OCI-LY1 (cell line): ENCODE data around the gene TNPO2.
"Not testable (repeated sequence)": the region's sequence is repeated elsewhere in the genome, so short reads cannot be mapped to it uniquely, and the experiment has no call there.

Experiments used
- H2AFZ ChIP-seq: fragments of 200-600 bp; sonication (generic), shearing (Covaris generic); 2 replicates; pipeline ENCODE4 v1.6.0; 2014; ENCODE audit warnings: antibody characterized with exemption, mild to moderate bottlenecking, low read length
- H3F3A ChIP-seq: fragments of 200-600 bp; sonication (generic), shearing (Covaris generic); 2 replicates; pipeline ENCODE4 v1.6.0; 2014; ENCODE audit warnings: mild to moderate bottlenecking, antibody characterized with exemption, low read length, moderate library complexity; ENCODE audit not compliant: insufficient read depth
- H3K27ac ChIP-seq: fragments of 200-600 bp; sonication (generic); 2 replicates; pipeline ENCODE4 v1.5.1; 2014; ENCODE audit warnings: low read length, mixed run types, mild to moderate bottlenecking, low read depth; ENCODE audit not compliant: poor library complexity, severe bottlenecking
- H3K27me3 ChIP-seq: fragments of 200-600 bp; sonication (generic); 2 replicates; pipeline ENCODE4 v1.6.0; 2014; ENCODE audit warnings: antibody characterized with exemption, mild to moderate bottlenecking, low read length, moderate library complexity; ENCODE audit not compliant: insufficient read depth
- H3K36me3 ChIP-seq: fragments of 200-600 bp; sonication (generic); 2 replicates; pipeline ENCODE4 v1.6.1; 2014; ENCODE audit warnings: mild to moderate bottlenecking, antibody characterized with exemption, low read length, moderate library complexity, mixed read lengths; ENCODE audit not compliant: insufficient read depth
- H3K4me1 ChIP-seq: fragments of 200-600 bp; sonication (generic); 2 replicates; pipeline ENCODE4 v1.5.1; 2014; ENCODE audit warnings: mild to moderate bottlenecking, low read length, moderate library complexity; ENCODE audit not compliant: insufficient read depth, severe bottlenecking
- H3K4me2 ChIP-seq: fragments of 200-600 bp; sonication (generic), shearing (Covaris generic); 2 replicates; pipeline ENCODE4 v1.6.1; 2014; ENCODE audit warnings: low read length
- H3K4me3 ChIP-seq: fragments of 200-600 bp; sonication (generic); 2 replicates; pipeline ENCODE4 v1.5.1; 2014; ENCODE audit warnings: low read length, low read depth, mild to moderate bottlenecking, mixed read lengths; ENCODE audit not compliant: poor library complexity, severe bottlenecking
- H3K79me2 ChIP-seq: fragments of 200-600 bp; shearing (Covaris generic); 2 replicates; pipeline ENCODE4 v1.6.1; 2016; ENCODE audit warnings: mixed run types, low read length, mixed read lengths; ENCODE audit not compliant: insufficient read depth
- H3K9ac ChIP-seq: fragments of 200-600 bp; sonication (generic), shearing (Covaris generic); 2 replicates; pipeline ENCODE4 v1.6.1; 2014; ENCODE audit warnings: mild to moderate bottlenecking, low read length, mixed read lengths
- H3K9me2 ChIP-seq: fragments of 200-600 bp; sonication (generic), shearing (Covaris generic); 2 replicates; pipeline ENCODE4 v1.6.1; 2014; ENCODE audit warnings: low read depth, mild to moderate bottlenecking, low read length, mixed read lengths
- H3K9me3 ChIP-seq: fragments of 200-600 bp; shearing (Covaris generic); 2 replicates; pipeline ENCODE4 v1.6.1; 2014; ENCODE audit warnings: low read length, mixed read lengths
- H4K20me1 ChIP-seq: fragments of 200-600 bp; sonication (generic), shearing (Covaris generic); 2 replicates; pipeline ENCODE4 v1.6.0; 2016; ENCODE audit warnings: mild to moderate bottlenecking, low read length; ENCODE audit not compliant: insufficient read depth
- CTCF ChIP-seq: fragments of 200-600 bp; sonication (generic), shearing (Covaris generic); IDR thresholded peaks from 2 replicates; pipeline ENCODE4 v1.5.1; 2017; ENCODE audit warnings: mild to moderate bottlenecking, antibody characterized with exemption, low read length, moderate library complexity, mixed read lengths
- EZH2 ChIP-seq: fragments of 200-600 bp; sonication (generic), shearing (Covaris generic); IDR thresholded peaks from 2 replicates; pipeline ENCODE4 v1.8.0; 2017; ENCODE audit warnings: borderline replicate concordance, mixed run types, mild to moderate bottlenecking, antibody characterized with exemption, low read length, moderate library complexity, mixed read lengths

TNPO2 gene

GRCh38 chr19:12685831-12686230 is 37.9 kb downstream of the TNPO2 start:
- Histone ChIP-seq H2AFZ (no peak overlapping the region), H3K27ac (no peak overlapping the region), H3K4me3 (no peak overlapping the region), H3K79me2 (no peaks in the 10 kb centered on the region), H3K9me3 (no peaks in the 10 kb centered on the region), H3K9ac (no peak overlapping the region), H3K36me3 (no peaks in the 10 kb centered on the region), H4K20me1 (no peaks in the 10 kb centered on the region), H3K9me2 (no peaks in the 10 kb centered on the region), H3K27me3 (no peaks in the 10 kb centered on the region), H3F3A (no peaks in the 10 kb centered on the region), H3K4me1 (no peaks in the 10 kb centered on the region), H3K4me2 (no peak overlapping the region)
- TF ChIP-seq CTCF (no peak), EZH2 (no peak)

DNA sequence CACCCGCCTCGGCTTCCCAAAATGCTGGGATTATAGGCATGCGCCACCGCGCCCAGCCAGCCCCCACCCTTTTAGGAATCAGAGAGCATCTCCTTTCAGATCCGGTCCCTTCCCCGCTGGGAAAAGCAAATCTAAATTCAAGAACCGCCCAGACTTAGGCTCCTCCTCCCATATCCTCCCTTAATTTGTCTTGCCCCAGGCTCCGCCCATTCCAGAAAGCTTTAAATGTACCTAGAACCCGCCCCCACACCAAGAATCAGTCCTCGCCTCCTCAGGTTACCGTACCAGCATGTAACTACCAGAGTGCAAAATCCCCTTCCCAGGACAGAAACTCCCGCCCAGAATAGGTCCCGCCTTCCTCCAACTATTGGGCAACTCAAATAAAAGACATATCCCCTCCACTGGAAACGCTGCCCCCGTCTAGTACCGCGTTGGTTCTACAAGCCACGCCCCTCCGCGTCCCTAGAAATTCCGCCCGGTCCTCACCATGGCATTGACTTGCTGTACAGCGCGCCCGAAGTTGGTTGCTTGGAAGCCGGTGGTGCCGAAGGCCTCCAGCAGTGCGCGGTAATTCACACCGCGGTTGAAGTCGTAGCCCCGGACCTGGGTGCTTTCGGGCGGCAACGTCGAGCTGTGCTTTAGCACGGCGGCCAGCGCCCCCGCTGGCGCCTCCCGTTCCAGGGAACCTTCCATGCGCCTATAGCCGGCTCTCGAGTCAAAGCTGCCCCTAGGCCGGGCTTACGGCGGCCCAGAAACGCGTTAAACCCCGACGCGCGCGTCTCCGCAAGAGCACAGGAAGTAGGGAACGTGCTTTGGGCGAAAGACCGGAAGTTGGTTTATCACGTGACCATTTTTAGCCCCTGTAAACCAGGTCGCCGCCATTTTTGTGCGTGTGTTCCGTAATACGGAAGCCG is 42.4 kb downstream of the TNPO2 start, which contains the start of gene DHPS:
Gene DHPS (minus strand): TSS at position 807 of the 914 bp plus-strand sequence. CDS start 114 bp downstream, at position 693.
- Histone ChIP-seq H3K9ac (peak within 1 kb of the TSS; percentile 96), H3K36me3 (peaks cover 34% of the 10 kb centered on the region), H3K9me2 (no peaks in the 10 kb centered on the region), H3K4me2 (peak within 1 kb of the TSS; percentile 74), H3F3A (no peaks in the 10 kb centered on the region), H3K27me3 (no peaks in the 10 kb centered on the region), H3K4me3 (peak within 1 kb of the TSS; percentile 79), H3K4me1 (no peaks in the 10 kb centered on the region), H3K79me2 (0 out of 2 replicates have a peak, but pooled peaks cover 4% of the 10 kb centered on the region), H2AFZ (no peak within 1 kb of the TSS; the same call in 1 of the 2 replicates), H3K27ac (peak within 1 kb of the TSS; percentile 95), H4K20me1 (no peaks in the 10 kb centered on the region), H3K9me3 (no peaks in the 10 kb centered on the region)
- TF ChIP-seq CTCF, result no peak

GRCh38 chr19:12680034-12680433 is 43.7 kb downstream of the TNPO2 start:
- Histone ChIP-seq H3K4me1 (no peaks in the 10 kb centered on the region), H3K4me2 (peak overlapping the region; percentile 28; the same call in 1 of the 2 replicates), H3K27me3 (no peaks in the 10 kb centered on the region), H4K20me1 (no peaks in the 10 kb centered on the region), H3F3A (no peaks in the 10 kb centered on the region), H3K4me3 (no peak overlapping the region), H3K9ac (no peak overlapping the region), H3K79me2 (0 out of 2 replicates have a peak, but pooled peaks cover 4% of the 10 kb centered on the region), H3K9me3 (no peaks in the 10 kb centered on the region), H3K36me3 (peaks cover 46% of the 10 kb centered on the region), H3K9me2 (no peaks in the 10 kb centered on the region), H3K27ac (no peak overlapping the region), H2AFZ (no peak overlapping the region)
- no peak for TF ChIP-seq CTCF
- no peak for TF ChIP-seq EZH2

DNA sequence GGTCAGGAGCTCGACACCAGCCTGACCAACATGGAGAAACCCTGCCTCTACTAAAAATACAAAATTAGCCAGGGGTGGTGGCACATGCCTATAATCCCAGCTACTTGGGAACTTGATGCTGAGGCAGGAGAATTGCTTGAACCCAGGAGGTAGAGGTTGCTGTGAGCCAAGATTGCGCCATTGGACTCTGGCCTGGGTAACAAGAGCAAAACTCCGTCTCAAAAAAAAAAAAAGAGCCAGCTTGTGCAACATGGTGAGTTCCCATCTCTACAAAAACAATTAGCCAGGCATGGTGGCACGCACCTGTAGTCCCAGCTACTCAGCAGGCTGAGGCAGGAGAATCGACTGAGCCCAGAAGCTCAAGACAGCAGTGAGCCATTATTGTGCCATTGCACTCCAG is 45.7 kb downstream of the TNPO2 start:
- not testable (repeated sequence) for H3K9ac ChIP-seq, H3K4me2 ChIP-seq, H3K4me3 ChIP-seq, H3K79me2 ChIP-seq, H3K4me1 ChIP-seq, H3F3A ChIP-seq, H4K20me1 ChIP-seq, H3K9me2 ChIP-seq, H2AFZ ChIP-seq, H3K9me3 ChIP-seq, H3K27me3 ChIP-seq, H3K27ac ChIP-seq
- peaks cover 58% of the 10 kb centered on the region for H3K36me3 ChIP-seq
